GM12878 (cell line): ENCODE measurements around the gene MROH7. TPM values are rescaled to one million over a fixed set of nuclear protein-coding genes. Genes with fewer than 3 reads are reported as not detected.

Experiments
- ATAC-seq: fragments of 200-7000 bp; cut with Tn5 transposase; 3 replicates; pipeline ENCODE4 v1.9.1; 2020; ENCODE audit warnings: mild to moderate bottlenecking, moderate library complexity
- BruUV-seq: library from RNA; stranded (reverse); fragments of 400-500 nt; replicated peaks from 2 replicates; lab custom pipeline; 2021; lab: Mats Ljungman, UMichigan
- CTCF ChIA-PET: fragments of 300-600 bp; sonication (Branson Sonifier 250); formaldehyde crosslinking; extraction: SDS; loops from one replicate; lab custom pipeline; 2021; ENCODE audit warnings: inconsistent platforms; lab: Yijun Ruan, JAX
- POLR2A ChIA-PET: fragments of 350-600 bp; formaldehyde crosslinking; extraction: SDS; loops from one replicate; lab custom pipeline; 2021; ENCODE audit warnings: inconsistent platforms; lab: Charles Lee
- RAD21 ChIA-PET: fragments of 300-600 bp; sonication (Branson Sonifier 250); formaldehyde crosslinking; loops from one replicate; lab custom pipeline; 2023; ENCODE audit warnings: antibody characterized with exemption; ENCODE audit not compliant: unreplicated experiment; lab: Charles Lee
- SMC1A ChIA-PET: fragments of 300-600 bp; sonication (Branson Sonifier 250); formaldehyde crosslinking; loops from one replicate; lab custom pipeline; 2023; ENCODE audit not compliant: unreplicated experiment, uncharacterized antibody; lab: Charles Lee
- DNase-seq: peaks from one replicate; pipeline ENCODE4 v3.0.0-alpha.2; 2011; ENCODE audit warnings: low read depth, low spot score
- FAIRE-seq: peaks from 3 replicates; lab custom pipeline; 2011; peaks lifted over from hg19 to GRCh38; lab: Jason Lieb, UNC
- H2AFZ ChIP-seq: 2 replicates; pipeline ENCODE4 v1.6.0; 2011; ENCODE audit warnings: low read depth, low read length, control low read depth; ENCODE audit not compliant: control insufficient read depth
- H3K27ac ChIP-seq: 2 replicates; pipeline ENCODE4 v1.5.1; 2011; ENCODE audit warnings: control low read depth; ENCODE audit not compliant: control insufficient read depth, insufficient read depth
- H3K27me3 ChIP-seq, 2 experiments: replicated peaks in 1 of 2; 2 replicates each; pipeline versions ENCODE4 v1.6.0 to v1.6.1; 2011; ENCODE audit warnings: low read length in 1 of 2; ENCODE audit not compliant: control insufficient read depth in 2 of 2, insufficient read depth in 2 of 2
- H3K36me3 ChIP-seq, 2 experiments: 2 replicates each; pipeline ENCODE4 v1.5.1; 2011; ENCODE audit warnings: low read length in 1 of 2; ENCODE audit not compliant: control insufficient read depth in 2 of 2, insufficient read depth in 2 of 2
- H3K4me1 ChIP-seq: 2 replicates; pipeline ENCODE4 v1.6.1; 2011; ENCODE audit warnings: mild to moderate bottlenecking, low read length, moderate library complexity, mixed read lengths; ENCODE audit not compliant: control insufficient read depth, insufficient read depth
- H3K4me2 ChIP-seq: 2 replicates; pipeline ENCODE4 v1.6.0; 2011; ENCODE audit warnings: control low read depth; ENCODE audit not compliant: control insufficient read depth, insufficient read depth
- H3K4me3 ChIP-seq: fragments of 200-600 bp; sonication (generic); 2 replicates; pipeline ENCODE4 v1.5.1; 2016
- H3K79me2 ChIP-seq: 2 replicates; pipeline ENCODE4 v1.6.0; 2011; ENCODE audit warnings: low read length; ENCODE audit not compliant: control insufficient read depth, insufficient read depth
- H3K9ac ChIP-seq: 2 replicates; pipeline ENCODE4 v1.8.0; 2011; ENCODE audit warnings: low read length, control low read depth, mixed read lengths; ENCODE audit not compliant: control insufficient read depth, insufficient read depth
- H3K9me3 ChIP-seq: replicated peaks from 3 replicates; pipeline ENCODE4 v1.5.1; 2011; ENCODE audit warnings: mild to moderate bottlenecking, low read length; ENCODE audit not compliant: control insufficient read depth, insufficient read depth
- H4K20me1 ChIP-seq: 2 replicates; pipeline ENCODE4 v1.6.0; 2011; ENCODE audit not compliant: control insufficient read depth, insufficient read depth
- BCL11A ChIP-seq: IDR thresholded peaks from 2 replicates; pipeline ENCODE4 v1.6.1; 2011; ENCODE audit warnings: low read depth, low read length
- BRCA1 ChIP-seq: IDR thresholded peaks from 2 replicates; pipeline ENCODE4 v1.6.1; 2011; ENCODE audit warnings: low read depth, low read length, improper control_type of control experiment
- E2F8 ChIP-seq: fragments of 450-650 bp; IDR thresholded peaks from 2 replicates; pipeline ENCODE4 v1.6.1; 2018; ENCODE audit warnings: mild to moderate bottlenecking, low read depth, moderate library complexity; ENCODE audit not compliant: partially characterized antibody
- ESRRA ChIP-seq: IDR thresholded peaks from 2 replicates; pipeline ENCODE4 v1.6.1; 2012; ENCODE audit warnings: mild to moderate bottlenecking, low read length, improper control_type of control experiment
- HDAC6 ChIP-seq: fragments of 200-600 bp; sonication (generic); IDR thresholded peaks from one replicate; pipeline ENCODE4 v1.8.0; 2017; ENCODE audit warnings: antibody characterized with exemption; ENCODE audit not compliant: unreplicated experiment
- NKRF ChIP-seq: fragments of 450-650 bp; conservative IDR thresholded peaks from 2 replicates; pipeline ENCODE4 v1.6.1; 2017; ENCODE audit warnings: mild to moderate bottlenecking, moderate library complexity
- NR2F1 ChIP-seq: fragments of 450-650 bp; conservative IDR thresholded peaks from 2 replicates; pipeline ENCODE4 v1.6.1; 2017; ENCODE audit warnings: mild to moderate bottlenecking
- RAD21 ChIP-seq: IDR thresholded peaks from 2 replicates; pipeline ENCODE4 v1.6.1; 2011; ENCODE audit warnings: mild to moderate bottlenecking, low read depth, low read length, moderate library complexity; ENCODE audit not compliant: insufficient read depth
- RAD51 ChIP-seq: fragments of 450-650 bp; IDR thresholded peaks from 2 replicates; pipeline ENCODE4 v1.6.1; 2016; ENCODE audit warnings: moderate library complexity, mild to moderate bottlenecking, inconsistent platforms
- RBBP5 ChIP-seq: fragments of 200-600 bp; sonication (generic); conservative IDR thresholded peaks from 2 replicates; pipeline ENCODE4 v1.6.1; 2016
- SIN3A ChIP-seq: IDR thresholded peaks from 2 replicates; pipeline ENCODE4 v1.6.1; 2012; ENCODE audit warnings: low read depth, low read length, improper control_type of control experiment
- STAT3 ChIP-seq: IDR thresholded peaks from 2 replicates; pipeline ENCODE4 v1.6.1; 2011; ENCODE audit warnings: low read depth, low read length, improper control_type of control experiment
- YY1 ChIP-seq: IDR thresholded peaks from 2 replicates; pipeline ENCODE4 v1.6.1; 2011; ENCODE audit warnings: low read depth, mild to moderate bottlenecking, low read length
- ZZZ3 ChIP-seq: IDR thresholded peaks from 2 replicates; pipeline ENCODE4 v1.6.1; 2011; ENCODE audit warnings: low read depth; ENCODE audit not compliant: control insufficient read depth, insufficient read length
- WGBS: methylation state at CpG from one replicate; pipeline ENCODE4 v1.1.6; 2016; ENCODE audit warnings: low lambda C conversion rate; ENCODE audit not compliant: insufficient replicate concordance, insufficient coverage; ENCODE audit errors: missing lambda C conversion rate; 5-methylcytosine and 5-hydroxymethylcytosine counted together
- in situ Hi-C: fragments of 300-500 bp; cut with MboI; formaldehyde crosslinking; loops from 9 replicates; pipeline ENCODE4 v1.14.3; 2018; ENCODE audit warnings: mixed read lengths
- intact Hi-C: fragments of 100-400 bp; cut with micrococcal nuclease; formaldehyde crosslinking; loops from one replicate; pipeline ENCODE4 v1.14.2; 2022; ENCODE audit not compliant: unreplicated experiment
- polyA plus RNA-seq, 11 experiments: library from polyadenylated mRNA; depleted of rRNA in 4 of 11; unstranded in 6 of 11; stranded (reverse) in 5 of 11; fragments of >200 nt; fragmentation: Nextera tagmentation in 4 of 11; fragmentation: Illumina TruSeq in 1 of 11; extraction: Ambion mirVana in 4 of 11; extraction: Trizol in 1 of 11; gene quantifications; 1 replicate in 1 of 11; 2 replicates in 10 of 11; pipeline versions ENCODE4 v1.2.1 to v1.2.3, GENCODE V29; 2011 to 2016; ENCODE audit warnings: inconsistent platforms in 2 of 11, missing spikeins in 2 of 11, low read depth in 1 of 11
- total RNA-seq, 4 experiments: library from RNA; depleted of rRNA in 3 of 4; stranded (reverse); fragments of >200 nt in 3 of 4; fragmentation: Illumina TruSeq in 1 of 4; extraction: Trizol in 1 of 4; gene quantifications; 2 replicates each; pipeline versions ENCODE4 v1.2.1 to v1.2.3, GENCODE V29; 2013 to 2021
- TF ChIP-seq, protein P1 (sequence below): IDR thresholded peaks from 2 replicates; pipeline ENCODE4 v1.6.1; 2011; ENCODE audit warnings: low read depth, mild to moderate bottlenecking, low read length, moderate library complexity, borderline replicate concordance; ENCODE audit errors: extremely low read depth
- TF ChIP-seq, protein P2 (sequence below): fragments of 450-650 bp; IDR thresholded peaks from 2 replicates; pipeline ENCODE4 v1.6.1; 2014; ENCODE audit warnings: mild to moderate bottlenecking
- TF ChIP-seq, protein P3 (sequence below): fragments of 450-650 bp; IDR thresholded peaks from 2 replicates; pipeline ENCODE4 v1.6.1; 2016; ENCODE audit warnings: mild to moderate bottlenecking

MROH7 gene
- total and polyA plus RNA-seq, 10 of the 15 experiments (the other 5 are each of a cell fraction or from before 2014, with no cell fraction given): 0.11 TPM; not detected in 9

- Histone ChIP-seq H3K27me3 (peaks cover 2 to 3% of the 10 kb centered on the region in 2 experiments; a peak in 3 of 4 replicates), H3K4me3 (no peak overlapping the region), H4K20me1 (no peaks in the 10 kb centered on the region), H3K36me3 (no peaks in the 10 kb centered on the region), H3K4me2 (no peak overlapping the region), H3K79me2 (no peaks in the 10 kb centered on the region), H2AFZ (no peak overlapping the region), H3K9me3 (no peaks in the 10 kb centered on the region), H3K27ac (no peak overlapping the region), H3K4me1 (no peaks in the 10 kb centered on the region), H3K9ac (no peak overlapping the region)
- SMC1A ChIA-PET: no interaction called here
- intact Hi-C loops (no loop called here), in situ Hi-C loops (no loop called here)
- DNase-seq (no peak), FAIRE-seq (no peak), ATAC-seq (no peak; the same call in 2 of the 3 replicates)
- no TSS peak for BruUV-seq
- POLR2A ChIA-PET: no interaction called here
- CTCF ChIA-PET: no interaction called here
- WGBS: 0% methylated on average over 3 of the region's 3 CpGs
- RAD21 ChIA-PET: no interaction called here
- TF ChIP-seq RBBP5 (no peak), ZZZ3 (no peak), NR2F1 (no peak), NKRF (no peak), ESRRA (no peak), RAD51 (no peak), SIN3A (no peak), E2F8 (no peak), HDAC6 (no peak), YY1 (no peak), BRCA1 (no peak), RAD21 (no peak), BCL11A (no peak), STAT3 (no peak)
- TF ChIP-seq, protein P1, sequence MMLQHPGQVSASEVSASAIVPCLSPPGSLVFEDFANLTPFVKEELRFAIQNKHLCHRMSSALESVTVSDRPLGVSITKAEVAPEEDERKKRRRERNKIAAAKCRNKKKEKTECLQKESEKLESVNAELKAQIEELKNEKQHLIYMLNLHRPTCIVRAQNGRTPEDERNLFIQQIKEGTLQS: no peak
- TF ChIP-seq, protein P2, sequence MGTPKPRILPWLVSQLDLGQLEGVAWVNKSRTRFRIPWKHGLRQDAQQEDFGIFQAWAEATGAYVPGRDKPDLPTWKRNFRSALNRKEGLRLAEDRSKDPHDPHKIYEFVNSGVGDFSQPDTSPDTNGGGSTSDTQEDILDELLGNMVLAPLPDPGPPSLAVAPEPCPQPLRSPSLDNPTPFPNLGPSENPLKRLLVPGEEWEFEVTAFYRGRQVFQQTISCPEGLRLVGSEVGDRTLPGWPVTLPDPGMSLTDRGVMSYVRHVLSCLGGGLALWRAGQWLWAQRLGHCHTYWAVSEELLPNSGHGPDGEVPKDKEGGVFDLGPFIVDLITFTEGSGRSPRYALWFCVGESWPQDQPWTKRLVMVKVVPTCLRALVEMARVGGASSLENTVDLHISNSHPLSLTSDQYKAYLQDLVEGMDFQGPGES: no peak
- TF ChIP-seq, protein P3, sequence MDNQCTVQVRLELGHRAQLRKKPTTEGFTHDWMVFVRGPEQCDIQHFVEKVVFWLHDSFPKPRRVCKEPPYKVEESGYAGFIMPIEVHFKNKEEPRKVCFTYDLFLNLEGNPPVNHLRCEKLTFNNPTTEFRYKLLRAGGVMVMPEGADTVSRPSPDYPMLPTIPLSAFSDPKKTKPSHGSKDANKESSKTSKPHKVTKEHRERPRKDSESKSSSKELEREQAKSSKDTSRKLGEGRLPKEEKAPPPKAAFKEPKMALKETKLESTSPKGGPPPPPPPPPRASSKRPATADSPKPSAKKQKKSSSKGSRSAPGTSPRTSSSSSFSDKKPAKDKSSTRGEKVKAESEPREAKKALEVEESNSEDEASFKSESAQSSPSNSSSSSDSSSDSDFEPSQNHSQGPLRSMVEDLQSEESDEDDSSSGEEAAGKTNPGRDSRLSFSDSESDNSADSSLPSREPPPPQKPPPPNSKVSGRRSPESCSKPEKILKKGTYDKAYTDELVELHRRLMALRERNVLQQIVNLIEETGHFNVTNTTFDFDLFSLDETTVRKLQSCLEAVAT: no peak
Measured at GRCh38 chr1:54696262-54696661, 54.7 kb downstream of the MROH7 start.
